H1 (cell line): ENCODE data around the gene PTPRD. TPM values are rescaled to one million over a fixed set of nuclear protein-coding genes. Genes with fewer than 3 reads are reported as not detected.

Experiments used
- CTCF ChIA-PET: fragments of 300-600 bp; sonication (Branson Sonifier 250); formaldehyde crosslinking; loops from one replicate; lab custom pipeline; 2021; ENCODE audit not compliant: partially characterized antibody; lab: Charles Lee
- POLR2A ChIA-PET: fragments of 300-600 bp; sonication (Branson Sonifier 250); formaldehyde crosslinking; loops from one replicate; lab custom pipeline; 2021; ENCODE audit warnings: inconsistent platforms; ENCODE audit not compliant: partially characterized antibody; lab: Charles Lee
- DNase-seq, 2 experiments: peaks; one replicate each; pipeline versions ENCODE4 v3.0.0 to v3.0.0-alpha.2; 2010 to 2022; ENCODE audit warnings: low spot score in 2 of 2, low read depth in 1 of 2, mixed read lengths in 1 of 2
- FAIRE-seq: peaks from 2 replicates; lab custom pipeline; 2011; peaks lifted over from hg19 to GRCh38; lab: Jason Lieb, UNC
- H2AFZ ChIP-seq: 2 replicates; pipeline ENCODE4 v1.8.1; 2012; ENCODE audit warnings: low read length, inconsistent platforms
- H2AK5ac ChIP-seq: 2 replicates; pipeline ENCODE4 v1.6.1; 2013; ENCODE audit warnings: low read depth, low read length
- H2BK120ac ChIP-seq: replicated peaks from 2 replicates; pipeline ENCODE3; 2013; ENCODE audit warnings: low read depth, low read length, inconsistent platforms
- H2BK12ac ChIP-seq: 2 replicates; pipeline ENCODE4 v1.6.1; 2013; ENCODE audit warnings: low read depth, low read length
- H2BK15ac ChIP-seq: 2 replicates; pipeline ENCODE4 v1.6.1; 2013; ENCODE audit warnings: low read length
- H2BK20ac ChIP-seq: 2 replicates; pipeline ENCODE4 v1.6.1; 2013; ENCODE audit warnings: low read length
- H2BK5ac ChIP-seq: 2 replicates; pipeline ENCODE4 v1.6.1; 2013; ENCODE audit warnings: low read depth, low read length
- H3K14ac ChIP-seq: 2 replicates; pipeline ENCODE4 v1.6.1; 2013; ENCODE audit warnings: inconsistent platforms; ENCODE audit not compliant: insufficient read length
- H3K18ac ChIP-seq: 2 replicates; pipeline ENCODE4 v1.6.1; 2013; ENCODE audit warnings: low read length; ENCODE audit errors: extremely low read depth
- H3K23ac ChIP-seq: 2 replicates; pipeline ENCODE4 v1.6.1; 2013; ENCODE audit warnings: inconsistent platforms; ENCODE audit not compliant: insufficient read length
- H3K23me2 ChIP-seq: 2 replicates; pipeline ENCODE4 v1.6.1; 2013; ENCODE audit warnings: low read depth, low read length
- H3K27ac ChIP-seq: 2 replicates; pipeline ENCODE4 v1.6.1; 2011; ENCODE audit warnings: low read depth, low read length, inconsistent platforms
- H3K27me3 ChIP-seq, 4 experiments: replicated peaks in 1 of 4; 1 replicate in 1 of 4; 2 replicates in 3 of 4; pipeline versions ENCODE4 v1.6.1 to v1.8.1; 2011 to 2013; ENCODE audit warnings: low read length in 3 of 4, mild to moderate bottlenecking in 3 of 4, inconsistent platforms in 2 of 4, mixed read lengths in 2 of 4, moderate library complexity in 1 of 4; ENCODE audit not compliant: control insufficient read depth in 3 of 4, insufficient read depth in 3 of 4; ENCODE audit errors: extremely low read depth in 1 of 4
- H3K36me3 ChIP-seq, 4 experiments: 2 replicates each; pipeline versions ENCODE4 v1.6.1 to v1.8.1; 2011 to 2013; ENCODE audit warnings: mild to moderate bottlenecking in 4 of 4, low read length in 3 of 4, moderate library complexity in 2 of 4, control low read depth in 1 of 4, inconsistent platforms in 1 of 4; ENCODE audit not compliant: insufficient read depth in 4 of 4, control insufficient read depth in 2 of 4
- H3K4ac ChIP-seq: replicated peaks from 2 replicates; pipeline ENCODE3; 2013; ENCODE audit warnings: low read length, low read depth, mixed read lengths, inconsistent platforms; ENCODE audit not compliant: insufficient read length
- H3K4me1 ChIP-seq, 4 experiments: replicated peaks in 1 of 4; 1 replicate in 1 of 4; 2 replicates in 3 of 4; pipeline versions ENCODE4 v1.6.1 to v1.8.1; 2011 to 2013; ENCODE audit warnings: low read length in 3 of 4, inconsistent platforms in 2 of 4, mixed read lengths in 1 of 4; ENCODE audit not compliant: insufficient read depth in 4 of 4, control insufficient read depth in 3 of 4
- H3K4me2 ChIP-seq, 2 experiments: 2 replicates each; pipeline versions ENCODE4 v1.6.1 to v1.8.1; 2011 to 2013; ENCODE audit warnings: low read depth in 2 of 2, low read length in 2 of 2, control low read depth in 1 of 2, inconsistent platforms in 1 of 2, mild to moderate bottlenecking in 1 of 2; ENCODE audit not compliant: insufficient read depth in 1 of 2
- H3K4me3 ChIP-seq, 4 experiments: fragments of 200-600, 300-600 bp in 1 of 4; sonication (generic), shearing (Covaris generic), sonication (Bioruptor Twin) in 1 of 4; 2 replicates each; pipeline versions ENCODE4 v1.5.1 to v1.8.1; 2011 to 2016; ENCODE audit warnings: low read length in 4 of 4, low read depth in 3 of 4, control low read depth in 2 of 4, inconsistent platforms in 2 of 4, mild to moderate bottlenecking in 2 of 4, mixed read lengths in 1 of 4, moderate library complexity in 1 of 4; ENCODE audit not compliant: insufficient read depth in 2 of 4; ENCODE audit errors: extremely low read depth in 1 of 4
- H3K56ac ChIP-seq: replicated peaks from 2 replicates; pipeline ENCODE3; 2013; ENCODE audit warnings: low read depth, mild to moderate bottlenecking, mixed read lengths, low read length, inconsistent platforms; ENCODE audit not compliant: insufficient read length
- H3K79me1 ChIP-seq: 2 replicates; pipeline ENCODE4 v1.6.1; 2013; ENCODE audit warnings: low read depth, low read length, control low read depth
- H3K79me2 ChIP-seq, 2 experiments: 2 replicates each; pipeline versions ENCODE4 v1.6.1 to v1.8.1; 2012 to 2013; ENCODE audit warnings: low read length in 2 of 2, mild to moderate bottlenecking in 2 of 2, inconsistent platforms in 1 of 2; ENCODE audit not compliant: insufficient read depth in 2 of 2, control insufficient read depth in 1 of 2
- H3K9ac ChIP-seq, 4 experiments: replicated peaks in 1 of 4; 1 replicate in 1 of 4; 2 replicates in 3 of 4; pipeline versions ENCODE4 v1.6.1 to v1.8.1; 2011 to 2013; ENCODE audit warnings: low read depth in 3 of 4, low read length in 3 of 4, control low read depth in 2 of 4, mild to moderate bottlenecking in 2 of 4, moderate library complexity in 2 of 4, inconsistent platforms in 1 of 4; ENCODE audit errors: extremely low read depth in 1 of 4
- H3K9me3 ChIP-seq, 2 experiments: 2 replicates each; pipeline versions ENCODE4 v1.6.1 to v1.8.1; 2012 to 2013; ENCODE audit warnings: mild to moderate bottlenecking in 2 of 2, moderate library complexity in 2 of 2, control low read depth in 1 of 2, inconsistent platforms in 1 of 2, low read depth in 1 of 2, low read length in 1 of 2, mixed read lengths in 1 of 2; ENCODE audit not compliant: insufficient read depth in 2 of 2
- H4K20me1 ChIP-seq, 2 experiments: replicated peaks in 1 of 2; 2 replicates each; pipeline versions ENCODE3 to v1.8.1; 2011 to 2013; ENCODE audit warnings: inconsistent platforms in 2 of 2, low read length in 2 of 2, mild to moderate bottlenecking in 1 of 2; ENCODE audit not compliant: insufficient read depth in 2 of 2, control insufficient read depth in 1 of 2
- H4K5ac ChIP-seq: 2 replicates; pipeline ENCODE4 v1.6.1; 2013; ENCODE audit warnings: low read length, low read depth, mixed read lengths, inconsistent platforms; ENCODE audit not compliant: insufficient read length
- H4K8ac ChIP-seq: 2 replicates; pipeline ENCODE4 v1.8.0; 2013; ENCODE audit warnings: mild to moderate bottlenecking, moderate library complexity, low read length, inconsistent platforms; ENCODE audit not compliant: insufficient read depth; ENCODE audit errors: extremely low read depth
- H4K91ac ChIP-seq: replicated peaks from 2 replicates; pipeline ENCODE3; 2013; ENCODE audit warnings: low read length, mixed read lengths, inconsistent platforms; ENCODE audit not compliant: insufficient read length
- CBX8 ChIP-seq: fragments of 300-800, 300-1000 bp; sonication (generic); IDR thresholded peaks from 2 replicates; pipeline ENCODE4 v1.7.1; 2016; ENCODE audit warnings: low read depth, low read length, borderline replicate concordance
- CREB1 ChIP-seq: IDR thresholded peaks from 2 replicates; pipeline ENCODE4 v1.6.1; 2012; ENCODE audit warnings: inconsistent platforms
- EZH2 ChIP-seq: fragments of 200-600 bp; sonication (generic); IDR thresholded peaks from 2 replicates; pipeline ENCODE4 v1.7.1; 2012; ENCODE audit warnings: low read depth, mild to moderate bottlenecking, moderate library complexity, low read length, inconsistent platforms; ENCODE audit not compliant: severe bottlenecking
- HDAC6 ChIP-seq: IDR thresholded peaks from one replicate; pipeline ENCODE4 v1.7.1; 2012; ENCODE audit warnings: low read depth, mild to moderate bottlenecking, inconsistent platforms, low read length, moderate library complexity
- RAD21 ChIP-seq, 2 experiments: IDR thresholded peaks in 1 of 2; conservative IDR thresholded peaks in 1 of 2; 2 replicates each; pipeline ENCODE4 v1.6.1; 2011; ENCODE audit warnings: low read depth in 2 of 2, low read length in 2 of 2, improper control_type of control experiment in 1 of 2, inconsistent platforms in 1 of 2, mild to moderate bottlenecking in 1 of 2, moderate library complexity in 1 of 2
- SP1 ChIP-seq: IDR thresholded peaks from 2 replicates; pipeline ENCODE4 v1.6.1; 2011; ENCODE audit warnings: low read depth, low read length
- SP4 ChIP-seq: IDR thresholded peaks from 2 replicates; pipeline ENCODE4 v1.6.1; 2012; ENCODE audit warnings: low read length, inconsistent platforms
- TAF1 ChIP-seq: IDR thresholded peaks from 2 replicates; pipeline ENCODE4 v1.6.1; 2011; ENCODE audit warnings: mild to moderate bottlenecking, low read depth, low read length
- TAF7 ChIP-seq: optimal IDR thresholded peaks from 2 replicates; pipeline ENCODE3; 2011; ENCODE audit warnings: low read depth, mild to moderate bottlenecking, inconsistent platforms, low read length, moderate library complexity, borderline replicate concordance
- WGBS, 2 experiments: shearing (Covaris generic) in 1 of 2; methylation state at CpG; one replicate each; pipeline versions ENCODE4 v1.1.6 to v1.1.7; 2013 to 2015; ENCODE audit warnings: low lambda C conversion rate in 2 of 2, mixed read lengths in 2 of 2, inconsistent platforms in 1 of 2, low coverage in 1 of 2, missing lambda C conversion rate in 1 of 2; ENCODE audit not compliant: insufficient replicate concordance in 2 of 2, insufficient coverage in 1 of 2, insufficient read length in 1 of 2; ENCODE audit errors: extremely low coverage in 1 of 2, missing lambda C conversion rate in 1 of 2; 5-methylcytosine and 5-hydroxymethylcytosine counted together
- polyA plus RNA-seq, 7 experiments: library from polyadenylated mRNA; depleted of rRNA in 3 of 7; stranded (reverse) in 5 of 7; unstranded in 2 of 7; fragments of >200 nt in 5 of 7; fragments of 200-250 nt in 2 of 7; gene quantifications; 1 replicate in 5 of 7; 2 replicates in 1 of 7; 4 replicates in 1 of 7; pipeline versions ENCODE4 v1.2.1 to v1.2.3, GENCODE V29; 2011 to 2013; ENCODE audit warnings: missing spikeins in 2 of 7, mixed read lengths in 2 of 7
- total RNA-seq: library from RNA; stranded (reverse); fragmentation: NEBNext Ultra II Directional; extraction: Animal tissue kit (Norgen Biotek cat#: 25700); gene quantifications from 2 replicates; pipeline ENCODE4 v1.2.1, GENCODE V29; 2021

Gene PTPRD
- total and polyA plus RNA-seq, 2 of the 8 experiments (the other 6 are each of a cell fraction or from before 2014, with no cell fraction given), result 17.2 to 77.0 TPM

DNA sequence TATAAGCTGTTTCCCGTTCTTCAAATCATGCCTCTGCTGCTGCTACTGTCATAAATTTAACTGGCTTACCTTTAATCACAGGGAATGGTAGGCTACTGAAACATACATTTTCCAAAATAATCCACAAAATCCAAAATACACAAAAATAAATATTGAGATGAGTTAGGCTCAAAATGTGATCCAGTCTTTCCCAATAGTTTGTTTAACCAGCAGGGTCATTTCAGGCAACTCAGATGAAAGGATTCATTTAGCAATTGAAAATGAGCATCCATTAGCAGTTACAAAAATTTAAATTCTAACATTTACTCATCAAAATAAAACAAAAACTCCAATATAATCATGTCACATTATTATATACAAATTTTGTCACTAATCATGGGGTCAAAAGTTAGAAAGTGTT lies 1797.6 kb downstream of the PTPRD start:
- ChIA-PET CTCF (no interaction called here), POLR2A (interaction anchor here (0.7 kb wide), 1 partner anchor 34 kb away, joined by 3 read pairs; no protein-coding TSS in a partner anchor)
- Histone ChIP-seq H3K27me3 (no peaks in the 10 kb centered on the region), H2AK5ac (no peak overlapping the region), H2BK12ac (no peak overlapping the region), H3K23me2 (no peaks in the 10 kb centered on the region), H3K56ac (no peak overlapping the region), H3K14ac (no peak overlapping the region), H3K36me3 (no peaks in the 10 kb centered on the region), H4K91ac (no peak overlapping the region), H2BK15ac (no peak overlapping the region), H3K27ac (no peak overlapping the region), H3K4me3 (no peak overlapping the region), H3K79me2 (0 out of 4 replicates have a peak, but pooled peaks cover 0 to 3% of the 10 kb centered on the region in 2 experiments), H2BK20ac (no peak overlapping the region), H2BK120ac (no peak overlapping the region), H3K79me1 (no peaks in the 10 kb centered on the region), H4K20me1 (peaks cover 0 to 3% of the 10 kb centered on the region in 2 experiments), H2AFZ (no peak overlapping the region), H4K8ac (no peak overlapping the region), H3K4me2 (no peak overlapping the region), H2BK5ac (no peak overlapping the region), H3K9ac (no peak overlapping the region), H3K18ac (no peak overlapping the region), H3K9me3 (no peaks in the 10 kb centered on the region), H3K4ac (no peak overlapping the region), H3K23ac (no peak overlapping the region), H4K5ac (no peak overlapping the region), H3K4me1 (peaks cover 0 to 3% (median under 1%) of the 10 kb centered on the region in 4 experiments; a peak in 4 of 7 replicates)
- DNase-seq, result no peak
- 100% methylated on average over 1 of the region's 1 CpG; no CpG with 5 or more reads in 1 of the 2 experiments for WGBS, 2 experiments
- no peak for FAIRE-seq
- TF ChIP-seq SP1 (no peak), EZH2 (no peak), TAF7 (no peak), SP4 (no peak), RAD21 (IDR thresholded peaks at IDR 0.05 in 1 of 2, conservative IDR thresholded peaks at IDR 0.05 in 1 of 2; ENCODE audit: low read depth in 2 of 2, low read length in 2 of 2) (no peak), CREB1 (no peak), CBX8 (no peak), TAF1 (no peak), HDAC6 (no peak)
